SH-SY5Y (cell line): Measurements from ENCODE around the gene ZFHX3.

Source experiments
- GATA2 ChIP-seq: IDR thresholded peaks from 2 replicates; pipeline ENCODE4 v1.6.1; 2011; ENCODE audit warnings: mild to moderate bottlenecking, low read depth, low read length
- GATA3 ChIP-seq: IDR thresholded peaks from 2 replicates; pipeline ENCODE4 v1.6.1; 2011; ENCODE audit warnings: low read depth, mild to moderate bottlenecking, low read length, moderate library complexity

DNA sequence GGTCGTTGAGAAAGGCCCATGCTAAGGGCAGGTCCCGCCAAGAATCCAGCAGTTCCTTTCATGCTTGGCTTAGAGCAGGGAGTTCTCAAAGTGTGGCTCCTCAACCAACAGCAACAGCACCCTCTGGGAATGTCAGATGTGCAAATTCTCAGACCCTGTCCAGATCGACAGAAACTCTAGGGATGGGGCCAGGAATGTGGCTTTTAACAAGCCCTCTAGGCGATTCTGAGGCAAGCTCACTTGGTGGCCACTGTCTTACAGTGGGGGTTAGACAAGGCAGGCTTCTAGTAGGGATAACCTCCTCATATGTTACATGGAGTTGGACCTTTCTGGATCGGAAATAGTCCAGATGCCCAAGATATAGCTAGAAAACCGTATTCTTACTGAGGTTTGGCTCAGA, 144.8 kb downstream of the ZFHX3 start:
- TF ChIP-seq GATA3 (no peak), GATA2 (no peak)
